HG03108 (cell line): ENCODE results near the gene PKD1.
"Not testable (repeated sequence)": the region's sequence is repeated elsewhere in the genome, so short reads cannot be mapped to it uniquely, and the experiment has no call there.

Experiments used
- ATAC-seq: cut with Tn5 transposase; IDR thresholded peaks from one replicate; pipeline ENCODE4 v1.9.1; 2021; ENCODE audit warnings: moderate library complexity; ENCODE audit not compliant: unreplicated experiment

PKD1 gene

DNA sequence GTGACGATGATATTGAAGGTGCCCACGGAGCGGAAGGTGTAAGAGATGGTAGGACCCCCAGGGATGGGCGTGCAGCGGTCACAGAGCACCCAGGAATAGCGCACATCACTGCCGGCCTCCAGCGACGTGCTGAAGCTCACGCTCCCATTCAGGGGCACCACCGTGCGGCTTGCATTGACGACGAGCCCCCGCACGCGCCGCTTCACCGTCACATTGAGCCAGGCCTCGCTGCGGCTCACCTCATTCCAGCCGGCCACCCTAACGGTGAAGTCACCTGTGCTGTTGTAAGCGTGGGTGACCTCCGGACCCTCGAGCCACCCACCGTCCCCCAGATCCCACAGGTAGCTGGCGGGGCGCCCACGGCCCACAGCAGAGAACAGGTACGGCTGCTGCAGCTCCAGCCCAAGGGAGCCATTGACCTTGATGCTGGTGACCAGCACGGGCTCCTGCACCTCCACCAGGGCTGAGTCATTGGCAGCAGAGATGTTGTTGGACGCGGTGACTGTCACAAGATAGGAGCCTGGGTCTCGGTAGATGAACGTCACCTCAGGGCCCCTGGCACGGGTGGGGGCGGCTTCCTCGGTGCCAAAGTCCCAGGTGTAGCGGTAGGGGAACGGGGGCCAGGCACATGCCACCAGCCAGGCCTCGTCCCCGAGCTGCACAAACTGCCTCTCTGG lies 25.2 kb downstream of the PKD1 start:
- not testable (repeated sequence) for ATAC-seq

DNA sequence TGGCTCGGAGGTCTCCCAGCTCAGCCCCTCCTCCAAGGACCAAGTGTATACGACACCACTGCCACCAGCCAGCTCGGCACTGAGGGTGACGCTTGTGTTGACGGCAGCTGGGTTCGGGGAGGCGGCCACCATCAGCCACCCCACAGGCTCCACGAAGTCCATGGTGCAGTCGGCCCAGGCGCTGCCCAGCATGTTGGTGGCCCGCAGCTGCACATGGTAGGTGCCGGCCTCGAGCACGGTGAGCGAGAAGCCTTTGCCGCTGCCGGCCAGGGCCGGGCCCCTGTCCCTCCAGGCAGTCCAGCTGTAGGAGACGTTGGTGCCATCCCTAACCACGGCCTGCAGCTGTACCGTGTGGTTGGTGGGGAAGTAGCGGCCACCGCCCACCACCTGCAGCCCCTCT lies 25.8 kb downstream of the PKD1 start:
- not testable (repeated sequence) for ATAC-seq

DNA sequence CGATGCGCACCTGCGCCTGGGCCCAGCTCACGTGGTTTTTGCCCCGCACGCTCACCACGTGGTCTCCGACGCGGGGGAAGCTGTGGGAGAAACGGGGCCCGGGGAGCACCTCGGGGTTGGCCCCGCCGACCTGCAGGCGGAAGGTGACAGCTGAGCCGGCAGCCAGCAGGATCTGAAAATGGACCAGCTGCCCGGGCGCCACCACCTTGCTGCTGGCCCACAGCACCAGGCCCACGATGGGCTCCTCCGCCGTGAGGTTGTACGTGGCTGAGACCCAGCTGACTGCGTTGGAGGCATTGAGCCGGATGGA lies 26.5 kb downstream of the PKD1 start:
- ATAC-seq: not testable (repeated sequence)

DNA sequence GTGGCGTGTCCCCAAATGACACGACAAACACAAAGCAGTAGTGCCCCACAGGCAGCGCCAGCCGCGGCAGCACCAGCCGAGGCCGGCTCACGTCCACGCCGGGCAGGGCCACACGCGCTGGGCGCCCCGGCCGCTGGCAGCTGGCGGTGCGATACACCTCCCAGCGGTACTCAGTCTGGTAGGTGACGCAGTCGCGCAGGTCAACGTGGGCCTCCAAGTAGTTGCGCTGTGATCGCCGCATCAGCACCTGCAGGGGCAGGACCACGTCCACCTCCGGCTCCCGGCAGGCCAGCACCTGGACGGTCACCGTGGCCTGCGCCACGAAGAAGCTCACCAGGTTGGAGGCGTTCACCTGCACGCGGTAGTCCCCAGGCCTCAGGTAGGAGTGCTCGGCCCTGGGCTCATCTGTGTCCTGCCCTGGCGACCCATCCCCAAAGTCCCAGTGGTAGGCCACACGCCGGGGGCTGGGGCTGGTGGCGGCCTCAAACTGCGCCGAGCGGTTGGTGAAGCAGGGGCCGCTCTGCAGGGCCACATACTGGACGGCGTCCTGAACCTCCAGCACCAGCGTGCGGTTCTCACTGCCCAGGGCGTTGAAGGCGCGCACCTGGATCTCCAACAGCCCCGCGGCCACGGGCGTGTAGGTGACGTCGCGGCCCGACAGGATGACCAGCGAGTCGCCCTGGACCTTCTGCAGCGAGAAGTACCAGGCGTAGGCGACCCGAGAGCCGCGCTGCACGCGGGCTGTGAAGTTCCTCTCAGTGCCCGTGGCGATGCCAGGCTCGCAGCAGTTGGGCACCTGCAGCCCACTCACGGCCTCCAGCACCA lies 27.0 kb downstream of the PKD1 start:
- not testable (repeated sequence) for ATAC-seq

DNA sequence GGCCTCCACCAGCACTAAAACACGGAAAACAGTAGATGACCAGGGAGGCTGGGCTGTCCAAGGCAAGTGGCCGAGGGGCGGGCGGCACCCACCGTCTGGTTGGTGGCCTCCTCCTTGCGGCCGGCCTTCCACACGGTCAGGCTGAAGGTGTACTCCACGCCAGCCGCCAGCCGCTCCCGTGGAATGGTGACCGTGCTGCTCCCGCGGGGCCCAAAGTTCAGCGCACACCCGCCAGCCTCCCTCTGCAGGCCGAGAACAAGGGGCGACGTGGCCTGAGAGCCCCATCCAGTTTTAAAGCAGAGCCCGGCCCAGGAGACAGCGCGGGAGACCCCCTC lies 27.9 kb downstream of the PKD1 start:
- ATAC-seq: not testable (repeated sequence)

DNA sequence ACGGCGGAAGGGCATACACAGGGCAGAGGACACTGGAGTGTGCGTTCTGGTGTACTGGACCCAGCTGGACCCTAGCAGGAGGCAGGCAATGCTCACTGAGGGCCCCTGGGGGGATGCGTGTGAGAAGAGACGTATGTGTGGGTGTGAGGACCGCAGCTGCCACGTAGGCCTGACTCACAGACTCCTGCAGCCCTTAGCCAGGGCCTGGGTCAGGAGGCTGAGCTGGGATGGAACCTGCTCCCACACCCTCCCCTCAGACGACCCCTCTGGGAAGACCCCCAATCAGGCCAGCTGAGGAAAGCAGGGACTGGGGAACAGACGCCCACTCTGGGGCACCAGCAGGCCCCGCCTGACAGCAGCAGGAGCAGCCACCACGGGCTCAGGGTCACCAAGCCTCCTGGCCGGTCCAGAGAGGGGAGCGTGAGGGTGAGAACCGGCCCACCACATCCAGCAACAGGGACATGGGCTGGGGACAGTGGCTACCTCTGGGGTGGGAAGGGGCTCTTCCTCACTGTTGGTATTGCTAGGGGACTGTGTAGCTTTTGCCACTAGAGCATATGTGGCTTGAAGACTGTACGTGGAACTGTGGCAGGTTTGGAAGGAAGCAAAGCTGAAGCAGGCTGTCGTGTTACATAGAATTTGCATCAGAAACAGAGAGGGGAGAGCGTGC lies 28.4 kb downstream of the PKD1 start:
- ATAC-seq: not testable (repeated sequence)

DNA sequence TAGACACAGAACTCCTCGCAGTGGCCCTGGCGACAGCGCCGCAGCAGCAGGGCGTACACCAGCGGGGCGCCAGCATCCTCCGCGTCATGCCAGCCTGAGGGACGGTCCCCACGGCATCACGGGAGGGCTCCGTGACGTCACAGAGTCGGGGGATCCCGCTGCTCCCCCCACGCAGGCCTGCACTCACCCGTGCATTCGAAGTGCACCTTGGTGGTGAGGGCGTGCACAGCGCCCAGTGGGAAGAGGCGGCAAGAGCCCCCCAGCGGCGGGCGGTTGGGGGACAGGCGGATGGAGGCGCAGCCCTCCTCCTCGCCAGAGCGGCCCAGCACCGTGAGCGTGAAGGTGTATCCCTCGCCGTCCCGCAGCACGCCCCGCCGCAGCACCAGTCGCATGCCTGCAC lies 29.5 kb downstream of the PKD1 start:
- ATAC-seq: not testable (repeated sequence)

DNA sequence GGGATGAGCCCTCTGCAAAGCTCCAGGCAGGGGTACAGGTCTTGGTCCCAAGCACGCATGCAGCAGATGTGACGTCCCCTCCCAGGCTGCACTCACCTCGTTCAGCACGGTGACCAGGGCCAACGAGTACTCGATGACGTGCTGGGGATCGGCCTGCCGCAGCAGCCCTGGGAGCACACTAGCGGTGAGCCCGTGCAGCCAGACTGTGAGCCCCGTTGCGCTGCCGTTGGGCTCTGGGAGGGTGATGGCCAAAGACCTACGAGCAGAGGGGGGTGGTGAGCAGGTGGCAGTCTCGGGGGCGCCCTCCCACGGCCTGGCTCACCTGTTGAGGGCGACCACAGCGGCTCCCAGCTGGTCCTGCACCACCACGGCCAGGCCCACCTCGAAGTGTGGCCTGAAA lies 29.9 kb downstream of the PKD1 start:
- not testable (repeated sequence) for ATAC-seq

DNA sequence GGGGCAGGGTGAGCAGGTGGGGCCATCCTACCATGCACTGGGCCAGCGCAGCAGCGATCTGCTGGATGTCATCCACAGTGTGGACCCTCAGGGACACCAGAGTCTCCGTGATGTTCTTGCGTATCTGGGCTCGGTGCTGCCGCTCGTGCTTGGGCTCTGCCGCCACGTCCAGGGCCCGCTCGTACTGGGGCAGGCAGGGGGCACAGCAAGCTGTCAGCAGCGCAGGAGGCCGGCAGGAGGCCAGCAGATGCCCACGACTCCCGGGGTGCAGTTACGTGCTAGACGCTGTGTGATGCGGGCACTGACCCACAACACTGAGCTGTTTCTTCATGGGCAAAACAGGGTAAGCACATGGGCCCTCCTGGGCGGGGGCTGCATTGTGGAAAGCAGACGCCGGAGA lies 30.4 kb downstream of the PKD1 start:
- not testable (repeated sequence) for ATAC-seq

DNA sequence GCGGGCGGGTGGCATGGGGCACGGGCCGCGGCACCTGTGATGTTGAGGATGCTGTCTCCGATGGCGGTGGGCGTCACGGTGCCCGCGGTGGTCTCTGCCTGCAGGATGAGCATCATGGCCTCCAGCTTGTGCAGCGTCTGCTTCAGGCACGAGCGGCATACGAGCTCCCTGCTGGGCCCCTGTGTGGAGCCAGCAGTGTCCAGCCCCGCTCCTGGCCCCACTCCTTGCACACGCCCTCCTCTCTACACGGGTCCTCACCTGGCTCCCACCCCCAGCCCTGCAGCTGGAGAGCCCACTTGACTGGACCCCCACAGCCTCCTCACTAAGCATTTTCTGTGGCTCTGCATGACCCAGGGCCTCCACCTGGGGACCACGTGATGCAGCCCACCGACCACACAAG lies 31.2 kb downstream of the PKD1 start:
- ATAC-seq: not testable (repeated sequence)

DNA sequence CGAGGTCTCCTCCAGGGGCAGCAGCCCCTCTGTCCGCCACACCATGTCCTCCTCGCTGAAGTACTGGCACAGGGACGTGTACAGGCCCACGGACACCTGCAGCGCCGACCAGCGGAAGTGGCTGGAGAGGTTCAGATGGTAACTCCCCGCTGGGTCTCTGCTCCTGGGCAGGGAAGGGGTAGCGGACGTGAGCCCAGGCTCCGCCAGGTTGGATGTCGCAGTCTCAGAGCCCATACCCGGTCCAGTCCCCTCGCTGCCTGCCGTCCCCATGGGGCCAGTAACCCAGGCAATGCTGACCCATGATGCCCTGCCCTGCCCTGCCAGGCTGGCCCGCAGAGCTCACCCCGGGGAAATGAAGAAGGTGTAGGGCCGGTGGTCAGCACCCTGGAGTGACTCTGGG lies 33.2 kb downstream of the PKD1 start:
- ATAC-seq: no peak

DNA sequence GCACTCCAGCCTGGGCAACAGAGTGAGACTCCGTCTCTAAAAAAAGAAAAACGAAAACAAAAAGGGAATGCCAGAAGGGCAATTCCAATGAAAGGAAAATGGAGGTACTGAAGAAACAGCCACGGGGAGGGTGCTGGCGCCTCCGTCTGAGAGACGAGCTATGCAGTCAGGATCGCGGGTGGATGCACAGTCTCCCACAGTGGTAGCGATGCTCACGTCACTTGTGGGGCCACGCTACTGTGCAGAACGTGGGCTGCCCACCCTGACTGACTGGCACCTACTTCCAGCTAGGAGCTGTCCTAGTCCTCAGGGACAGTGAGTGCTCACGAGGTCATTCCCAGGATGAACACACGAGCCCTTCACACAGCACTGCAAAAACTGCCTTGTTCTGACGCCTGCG lies 34.1 kb downstream of the PKD1 start:
- not testable (repeated sequence) for ATAC-seq

DNA sequence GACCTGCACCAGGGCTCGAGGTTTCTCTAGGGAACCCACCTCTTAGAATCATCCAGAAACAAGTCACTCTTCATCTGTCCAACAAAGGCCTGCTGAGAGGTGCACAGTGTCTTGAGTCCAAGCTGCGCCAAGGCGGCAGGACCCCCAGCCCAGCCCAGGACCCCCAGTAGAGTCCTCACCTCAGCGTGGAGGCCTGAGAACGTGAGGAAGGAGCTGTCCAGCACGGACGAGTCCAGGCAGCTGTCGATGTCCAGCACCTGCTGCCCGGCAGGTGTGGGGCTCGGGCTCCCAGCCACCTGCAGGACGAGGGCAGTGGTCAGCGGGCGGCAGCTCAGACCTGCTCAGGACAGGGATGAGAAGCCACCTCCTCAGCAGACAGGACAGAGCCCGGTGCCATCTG lies 38.0 kb downstream of the PKD1 start:
- not testable (repeated sequence) for ATAC-seq

DNA sequence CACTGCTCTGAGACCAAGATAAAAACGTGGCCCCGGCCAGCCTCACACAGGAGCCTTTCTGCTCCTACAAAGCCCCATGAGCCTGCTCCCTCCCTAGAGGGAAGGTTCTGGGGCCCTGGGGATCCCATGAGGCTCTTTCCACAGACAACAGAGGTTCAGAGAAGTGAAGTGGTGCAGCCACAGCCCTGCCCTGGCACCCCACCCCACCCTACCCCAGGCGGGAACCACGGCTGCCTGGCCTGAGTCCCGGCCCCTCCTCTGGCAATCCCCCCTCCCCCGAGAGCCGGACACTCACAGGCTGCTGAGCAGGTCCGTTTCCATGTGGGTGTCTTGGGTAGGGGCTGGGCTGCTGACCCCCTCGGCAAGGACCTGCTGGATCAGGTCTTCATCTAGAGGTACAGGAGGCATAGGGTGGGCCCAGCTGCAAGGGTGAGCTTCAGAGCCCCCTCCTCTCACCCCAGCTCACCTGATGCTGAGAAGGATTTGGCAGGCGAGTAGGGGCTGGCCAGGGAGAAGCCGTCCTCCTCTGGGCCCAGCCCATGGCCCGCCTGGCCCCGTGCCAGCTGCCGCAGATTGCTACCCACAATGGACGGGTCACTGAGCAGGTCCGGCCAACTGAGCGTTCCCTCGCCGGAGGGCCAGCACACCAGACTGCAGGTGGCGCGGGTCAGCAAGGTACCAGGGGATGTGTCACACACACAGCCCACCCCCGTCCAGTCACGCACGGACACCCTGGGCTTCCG lies 38.7 kb downstream of the PKD1 start:
- ATAC-seq: no peak

DNA sequence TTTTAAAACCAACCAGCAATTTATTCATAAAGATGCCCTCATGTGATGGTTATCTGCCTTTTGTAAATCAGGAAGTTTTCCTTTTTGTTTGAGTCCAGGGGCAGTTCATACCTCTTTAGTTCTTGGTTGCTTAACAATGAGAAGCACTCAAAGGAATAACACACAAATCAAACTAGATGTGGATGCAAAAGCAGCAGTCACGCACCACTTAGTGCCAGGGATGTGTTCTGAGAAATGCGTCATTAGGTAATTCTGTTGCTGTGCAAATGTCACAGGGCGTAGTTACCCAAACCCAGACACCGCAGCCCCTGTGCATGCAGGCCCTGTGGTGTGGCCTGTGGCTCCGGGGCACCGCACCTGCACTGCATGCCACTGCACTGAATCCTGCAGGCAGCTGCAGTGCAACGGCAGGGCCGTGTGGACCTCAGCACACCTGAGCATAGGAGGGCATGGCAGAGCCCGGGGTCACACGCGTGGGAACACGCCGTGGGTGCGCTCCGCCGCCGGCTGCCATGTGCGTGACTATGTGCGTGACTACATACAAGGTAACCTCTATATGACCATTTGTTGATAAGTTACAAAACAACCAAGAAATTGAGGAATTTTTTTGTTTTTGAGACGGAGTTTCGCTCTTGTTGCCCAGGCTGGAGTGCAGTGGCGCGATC lies 39.6 kb downstream of the PKD1 start:
- ATAC-seq: no peak

DNA sequence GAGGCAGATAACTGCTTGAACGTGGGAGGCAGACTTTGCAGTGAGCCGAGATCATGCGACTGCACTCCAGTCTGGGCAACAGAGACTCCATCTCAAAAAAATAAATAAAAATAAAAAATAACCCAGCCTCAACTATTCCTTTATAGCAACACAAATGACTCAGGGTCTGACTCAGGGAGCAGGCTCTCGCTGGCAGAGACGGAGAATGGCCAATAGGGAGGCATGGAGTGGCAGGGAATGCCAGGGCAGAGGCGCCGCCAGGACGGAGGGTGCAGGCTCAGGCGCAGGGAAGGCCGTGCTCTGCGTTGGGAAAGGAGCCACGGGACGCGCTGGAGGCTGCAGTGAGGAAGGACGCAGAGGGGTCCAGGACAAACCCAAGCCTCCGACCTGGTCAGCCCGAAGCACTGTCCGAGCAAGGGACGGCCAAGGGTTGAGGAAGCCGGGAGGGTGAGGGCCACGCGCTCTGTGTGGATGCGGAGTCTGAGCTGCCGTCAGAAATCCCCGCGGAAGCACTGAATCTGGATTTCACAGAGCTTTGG lies 40.3 kb downstream of the PKD1 start:
- ATAC-seq: no peak

DNA sequence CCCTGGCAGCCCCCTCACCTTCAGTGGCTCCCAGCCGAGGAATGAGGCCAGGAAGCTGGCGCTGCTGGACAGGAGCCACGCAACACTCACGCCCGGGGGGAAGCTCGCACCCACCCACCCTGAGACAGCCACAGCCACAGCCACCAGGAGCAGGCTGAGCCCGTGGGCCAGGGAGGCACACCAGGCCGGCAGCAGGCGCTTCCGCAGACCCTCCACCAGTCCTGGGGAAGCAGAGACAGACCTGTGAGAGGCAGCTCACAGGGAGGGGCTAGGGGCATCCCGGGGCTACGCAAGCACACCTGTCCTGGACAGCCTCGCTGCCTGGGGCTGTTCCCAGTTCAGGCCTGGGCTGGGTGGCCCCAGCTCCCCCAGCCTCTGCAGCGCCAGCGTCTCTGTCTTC lies 41.9 kb downstream of the PKD1 start:
- no peak for ATAC-seq

DNA sequence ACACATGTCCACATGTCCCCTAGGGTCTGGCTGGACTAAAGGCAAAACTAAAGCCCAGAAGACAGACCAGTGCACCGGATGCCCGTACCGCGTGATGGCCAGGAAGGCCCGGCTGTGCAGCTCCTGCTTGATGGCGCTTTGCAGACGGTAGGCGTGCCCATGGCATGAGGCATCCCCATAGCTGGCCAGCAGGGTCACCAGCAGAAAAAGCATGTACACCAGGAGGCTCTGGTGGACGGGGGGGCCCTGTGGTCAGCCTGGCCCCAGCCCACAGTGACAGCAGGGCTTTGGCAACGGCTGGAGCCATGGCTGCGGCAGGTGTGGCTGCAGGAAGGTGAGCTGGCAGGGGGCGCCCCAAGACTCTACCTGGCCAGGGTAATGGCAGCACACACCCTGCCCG lies 42.8 kb downstream of the PKD1 start:
- no peak for ATAC-seq

DNA sequence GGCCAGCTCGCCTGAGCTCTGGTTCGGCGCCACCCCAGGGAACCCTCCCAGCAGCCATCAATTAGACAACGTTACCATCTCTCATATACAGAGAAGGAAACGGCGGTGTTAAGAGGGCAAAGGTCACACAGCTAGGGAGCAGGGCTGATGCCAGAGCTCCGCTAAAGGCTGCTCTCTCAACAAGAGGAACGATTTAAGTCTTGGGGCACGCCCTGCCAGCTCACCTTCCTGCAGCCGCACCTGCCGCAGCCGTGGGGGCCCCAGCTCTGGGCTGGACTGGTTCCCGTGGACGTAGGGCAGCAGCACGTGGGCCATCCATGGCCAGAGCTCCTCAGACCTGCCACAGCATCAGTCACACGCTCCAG lies 43.5 kb downstream of the PKD1 start:
- no peak for ATAC-seq

DNA sequence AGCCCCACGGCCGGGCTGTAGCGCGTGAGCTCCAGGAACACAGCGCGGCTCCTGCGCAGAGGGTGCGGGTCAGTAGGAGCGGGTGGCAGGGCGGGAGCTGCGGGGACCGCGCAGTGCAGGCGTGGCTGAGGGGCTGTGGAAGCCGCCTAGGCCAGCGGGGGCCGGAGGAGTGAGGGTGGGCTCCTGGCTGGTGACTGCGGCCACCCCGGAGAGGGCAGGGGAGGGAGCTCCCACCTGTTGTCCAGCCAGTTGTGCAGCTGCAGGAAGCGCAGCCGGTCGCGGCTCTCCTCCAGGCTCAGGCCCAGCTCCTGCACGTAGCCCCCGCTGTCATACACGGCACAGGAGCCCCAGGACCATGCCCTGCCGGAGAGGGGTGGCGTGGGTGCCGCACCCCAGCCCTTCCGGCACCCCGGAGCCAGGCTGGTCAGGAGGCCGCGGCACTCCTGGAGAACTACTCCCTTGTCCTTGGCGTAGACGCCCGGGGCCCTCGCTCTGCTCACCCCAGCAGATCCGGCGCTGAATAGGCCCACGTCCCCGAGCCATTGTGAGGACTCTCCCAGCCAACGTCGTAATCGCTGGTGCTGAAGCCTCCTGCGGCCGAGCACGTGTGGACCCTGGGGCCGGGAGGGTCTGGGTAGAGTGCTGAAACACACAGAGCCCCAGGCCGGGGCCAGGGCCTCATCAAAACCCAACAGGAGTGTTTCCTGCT lies 44.0 kb downstream of the PKD1 start:
- no peak for ATAC-seq
